DND-41 (cell line): ENCODE measurements around the gene SF3B6.

Source experiments
- EZH2 ChIP-seq: IDR thresholded peaks from 3 replicates; pipeline ENCODE4 v1.6.1; 2012; ENCODE audit warnings: borderline replicate concordance, low read depth, mild to moderate bottlenecking, moderate library complexity, low read length, inconsistent platforms; ENCODE audit not compliant: severe bottlenecking
- TF ChIP-seq, protein P1 (sequence below): IDR thresholded peaks from 2 replicates; pipeline ENCODE4 v1.5.1; 2012; ENCODE audit warnings: borderline replicate concordance, low read length, moderate library complexity, mild to moderate bottlenecking; ENCODE audit not compliant: poor library complexity, severe bottlenecking; ENCODE audit errors: extremely low read depth

DNA sequence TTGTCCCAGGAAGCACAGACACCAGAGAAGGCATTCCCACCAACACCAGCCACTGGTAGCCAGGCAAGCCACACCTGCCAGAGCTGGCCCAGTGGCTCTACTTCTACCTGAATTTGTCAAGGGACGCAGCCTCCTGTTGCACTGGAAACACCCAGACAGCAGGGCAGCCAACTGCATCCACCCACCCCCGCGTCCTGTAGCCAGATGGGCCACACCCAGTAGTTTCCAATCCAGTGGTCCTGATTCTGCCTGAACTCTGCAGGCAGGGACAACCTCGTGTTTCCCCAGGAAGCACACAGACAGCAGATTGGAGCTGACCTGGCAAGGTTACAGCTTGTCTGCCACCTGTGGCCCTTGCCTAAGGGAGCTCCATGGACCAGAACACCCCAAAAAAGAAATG is 28.8 kb upstream of the SF3B6 start:
- TF ChIP-seq, protein P1, sequence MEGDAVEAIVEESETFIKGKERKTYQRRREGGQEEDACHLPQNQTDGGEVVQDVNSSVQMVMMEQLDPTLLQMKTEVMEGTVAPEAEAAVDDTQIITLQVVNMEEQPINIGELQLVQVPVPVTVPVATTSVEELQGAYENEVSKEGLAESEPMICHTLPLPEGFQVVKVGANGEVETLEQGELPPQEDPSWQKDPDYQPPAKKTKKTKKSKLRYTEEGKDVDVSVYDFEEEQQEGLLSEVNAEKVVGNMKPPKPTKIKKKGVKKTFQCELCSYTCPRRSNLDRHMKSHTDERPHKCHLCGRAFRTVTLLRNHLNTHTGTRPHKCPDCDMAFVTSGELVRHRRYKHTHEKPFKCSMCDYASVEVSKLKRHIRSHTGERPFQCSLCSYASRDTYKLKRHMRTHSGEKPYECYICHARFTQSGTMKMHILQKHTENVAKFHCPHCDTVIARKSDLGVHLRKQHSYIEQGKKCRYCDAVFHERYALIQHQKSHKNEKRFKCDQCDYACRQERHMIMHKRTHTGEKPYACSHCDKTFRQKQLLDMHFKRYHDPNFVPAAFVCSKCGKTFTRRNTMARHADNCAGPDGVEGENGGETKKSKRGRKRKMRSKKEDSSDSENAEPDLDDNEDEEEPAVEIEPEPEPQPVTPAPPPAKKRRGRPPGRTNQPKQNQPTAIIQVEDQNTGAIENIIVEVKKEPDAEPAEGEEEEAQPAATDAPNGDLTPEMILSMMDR, result no peak
- TF ChIP-seq EZH2, result no peak
